DMS114 treated with DMSO at 0.1 percent for 48 hours (cell line): ENCODE results near the gene NUDCD2.
"Not testable (repeated sequence)": the region's sequence is repeated elsewhere in the genome, so short reads cannot be mapped to it uniquely, and the experiment has no call there.

Experiments
- DNase-seq: peaks from one replicate; lab custom pipeline; 2025; ENCODE audit not compliant: unreplicated experiment; lab: John Stamatoyannopoulos, UW

NUDCD2 gene

GRCh38 chr5:163434401-163434866 lies 25.5 kb downstream of the NUDCD2 start:
- no peak for DNase-seq

- DNase-seq: no peak
These were observed 26.6 kb downstream of the NUDCD2 start for GRCh38 chr5:163433271-163433670.

- no peak for DNase-seq
These were observed 27.4 kb downstream of the NUDCD2 start for GRCh38 chr5:163432544-163432943.

GRCh38 chr5:163426128-163426527 lies 33.8 kb downstream of the NUDCD2 start:
- DNase-seq: not testable (repeated sequence)

GRCh38 chr5:163424836-163425235 lies 35.1 kb downstream of the NUDCD2 start:
- no peak for DNase-seq

GRCh38 chr5:163415673-163416072 lies 44.2 kb downstream of the NUDCD2 start:
- not testable (repeated sequence) for DNase-seq

- DNase-seq: no peak
These were observed 49.4 kb downstream of the NUDCD2 start for GRCh38 chr5:163410505-163410904.

GRCh38 chr5:163409384-163409783 lies 50.5 kb downstream of the NUDCD2 start:
- no peak for DNase-seq

GRCh38 chr5:163408311-163408923 lies 51.5 kb downstream of the NUDCD2 start:
- DNase-seq: peak; percentile 75

- DNase-seq: no peak
These were observed 52.8 kb downstream of the NUDCD2 start for GRCh38 chr5:163407034-163407655.

- DNase-seq: no peak
These were observed 55.3 kb downstream of the NUDCD2 start for GRCh38 chr5:163404364-163405173.

- no peak for DNase-seq
These were observed 57.9 kb downstream of the NUDCD2 start for GRCh38 chr5:163402007-163402406.

- DNase-seq: no peak
These were observed 58.6 kb downstream of the NUDCD2 start for GRCh38 chr5:163401271-163401670.

GRCh38 chr5:163399923-163400322 lies 60.0 kb downstream of the NUDCD2 start:
- no peak for DNase-seq

- DNase-seq: no peak
These were observed 62.5 kb downstream of the NUDCD2 start for GRCh38 chr5:163397354-163397753.

- not testable (repeated sequence) for DNase-seq
These were observed 63.0 kb downstream of the NUDCD2 start for GRCh38 chr5:163396818-163397340.
